Measurements from ENCODE around the gene PHGDH. TPM values are rescaled to one million over a fixed set of nuclear protein-coding genes. Genes with fewer than 3 reads are reported as not detected.

Gene PHGDH
- total and polyA plus RNA-seq, 2 of the 13 experiments (the other 11 are each of a cell fraction or from before 2014, with no cell fraction given) = 95.8 to 133 TPM

- TF ChIP-seq ZNF318 (CRISPR knock-in tag; IDR thresholded peaks at IDR 0.05) (no peak), GPN1 (CRISPR knock-in tag; IDR thresholded peaks at IDR 0.05; ENCODE audit: borderline replicate concordance) (no peak), GPBP1L1 (CRISPR knock-in tag; IDR thresholded peaks at IDR 0.05) (no peak), MTERF4 (CRISPR knock-in tag; IDR thresholded peaks at IDR 0.05) (no peak), BCL6 (CRISPR knock-in tag; IDR thresholded peaks at IDR 0.05) (0 out of 2 replicates have a peak, but pooled peaks have one; percentile 20), NR1H2 (CRISPR knock-in tag; IDR thresholded peaks at IDR 0.05; ENCODE audit: borderline replicate concordance, low read depth) (no peak), ZNF253 (CRISPR knock-in tag; IDR thresholded peaks at IDR 0.05; ENCODE audit: borderline replicate concordance) (no peak), ETS1 (CRISPR knock-in tag; IDR thresholded peaks at IDR 0.05) (no peak), TBP (CRISPR knock-in tag; IDR thresholded peaks at IDR 0.05) (no peak), ZBTB42 (CRISPR knock-in tag; IDR thresholded peaks at IDR 0.05) (no peak), ZNF124 (CRISPR knock-in tag; IDR thresholded peaks at IDR 0.05) (no peak), MLX (CRISPR knock-in tag; IDR thresholded peaks at IDR 0.05) (no peak), ZNF615 (CRISPR knock-in tag; IDR thresholded peaks at IDR 0.05; ENCODE audit: borderline replicate concordance) (no peak), HOXA3 (CRISPR knock-in tag; IDR thresholded peaks at IDR 0.05) (peak; percentile 40), PHF8 (CRISPR knock-in tag; IDR thresholded peaks at IDR 0.05) (no peak), HOXA5 (CRISPR knock-in tag; IDR thresholded peaks at IDR 0.05) (peak; percentile 40; the same call in 1 of the 2 replicates), HMG20B (CRISPR knock-in tag; conservative IDR thresholded peaks at IDR 0.05) (no peak)
Observed at GRCh38 chr1:119743776-119744597, 32.3 kb downstream of the PHGDH start (continued).

All from HepG2 (cell line).